ENCODE data around the gene USP6. TPM values are rescaled to one million over a fixed set of nuclear protein-coding genes. Genes with fewer than 3 reads are reported as not detected.
"Not testable (repeated sequence)": the region's sequence is repeated elsewhere in the genome, so short reads cannot be mapped to it uniquely, and the experiment has no call there.

Gene USP6
- total RNA-seq, 1 experiment from 2014 or later, result not detected

- no peak overlapping the region for H2AFZ ChIP-seq (ENCODE audit: low read length)
- H4K20me1 ChIP-seq (ENCODE audit: low read length), result no peaks in the 10 kb centered on the region
- TF ChIP-seq EZH2phosphoT487 (IDR thresholded peaks at IDR 0.05; ENCODE audit: borderline replicate concordance, low read length) (no peak), EZH2 (IDR thresholded peaks at IDR 0.05; ENCODE audit: low read length, unreplicated experiment) (no peak), CTCF (conservative IDR thresholded peaks at IDR 0.05; ENCODE audit: low read depth, low read length) (no peak)
- no TSS peak for BruUV-seq (replicated peaks)
- no peaks in the 10 kb centered on the region for H3K9me3 ChIP-seq (ENCODE audit: low read length)
- H3K4me1 ChIP-seq (ENCODE audit: insufficient read depth, low read length), result no peaks in the 10 kb centered on the region
- ATAC-seq, result no peak
- no peaks in the 10 kb centered on the region for H3F3A ChIP-seq (ENCODE audit: low read length, unreplicated experiment)
- intact Hi-C loops (cut with micrococcal nuclease), result no loop called here
- H3K4me2 ChIP-seq (ENCODE audit: low read length), result no peak overlapping the region
- no peaks in the 10 kb centered on the region for H3K36me3 ChIP-seq (ENCODE audit: low read depth, low read length)
- no peaks in the 10 kb centered on the region for H3K9me2 ChIP-seq (replicated peaks; ENCODE audit: low read length)
- no peak overlapping the region for H3K27ac ChIP-seq (ENCODE audit: low read length)
- H3K4me3 ChIP-seq (ENCODE audit: low read length), result no peak overlapping the region
- H3K27me3 ChIP-seq (ENCODE audit: low read length), result no peaks in the 10 kb centered on the region
- DNase-seq, result no peak
- H3K9ac ChIP-seq (ENCODE audit: low read length), result no peak overlapping the region
- no peaks in the 10 kb centered on the region for H3K79me2 ChIP-seq (ENCODE audit: low read length)
- POLR2A ChIA-PET (ENCODE audit: unreplicated experiment), result no interaction called here
- CTCF ChIA-PET, result no interaction called here
Observed at GRCh38 chr17:5211458-5211857, 95.6 kb downstream of the USP6 start.

GRCh38 chr17:5217562-5217961 lies 101.7 kb downstream of the USP6 start:
- BruUV-seq (replicated peaks); H3K79me2 ChIP-seq (ENCODE audit: low read length); H4K20me1 ChIP-seq (ENCODE audit: low read length); H3K36me3 ChIP-seq (ENCODE audit: low read depth, low read length); H3K27ac ChIP-seq (ENCODE audit: low read length); CTCF ChIA-PET; ATAC-seq; H3K9me2 ChIP-seq (replicated peaks; ENCODE audit: low read length); H2AFZ ChIP-seq (ENCODE audit: low read length); H3F3A ChIP-seq (ENCODE audit: low read length, unreplicated experiment); DNase-seq; H3K9ac ChIP-seq (ENCODE audit: low read length); H3K4me3 ChIP-seq (ENCODE audit: low read length); H3K27me3 ChIP-seq (ENCODE audit: low read length); H3K4me1 ChIP-seq (ENCODE audit: insufficient read depth, low read length); intact Hi-C loops (cut with micrococcal nuclease); POLR2A ChIA-PET (ENCODE audit: unreplicated experiment); H3K9me3 ChIP-seq (ENCODE audit: low read length); H3K4me2 ChIP-seq (ENCODE audit: low read length): not testable (repeated sequence)

- intact Hi-C loops (cut with micrococcal nuclease), result no loop called here
- Histone ChIP-seq H3K9ac (ENCODE audit: low read length) (no peak overlapping the region), H3K9me2 (replicated peaks; ENCODE audit: low read length) (no peaks in the 10 kb centered on the region), H3F3A (ENCODE audit: low read length, unreplicated experiment) (no peaks in the 10 kb centered on the region), H3K79me2 (ENCODE audit: low read length) (no peaks in the 10 kb centered on the region), H3K36me3 (ENCODE audit: low read depth, low read length) (no peaks in the 10 kb centered on the region), H3K4me3 (ENCODE audit: low read length) (no peak overlapping the region), H4K20me1 (ENCODE audit: low read length) (no peaks in the 10 kb centered on the region), H3K4me2 (ENCODE audit: low read length) (no peak overlapping the region), H3K4me1 (ENCODE audit: insufficient read depth, low read length) (no peaks in the 10 kb centered on the region), H3K9me3 (ENCODE audit: low read length) (no peaks in the 10 kb centered on the region), H2AFZ (ENCODE audit: low read length) (no peak overlapping the region), H3K27ac (ENCODE audit: low read length) (no peak overlapping the region), H3K27me3 (ENCODE audit: low read length) (no peaks in the 10 kb centered on the region)
- ATAC-seq (no peak), DNase-seq (no peak)
- ChIA-PET CTCF (no interaction called here), POLR2A (ENCODE audit: unreplicated experiment) (no interaction called here)
- TF ChIP-seq EZH2 (IDR thresholded peaks at IDR 0.05; ENCODE audit: low read length, unreplicated experiment) (no peak), EZH2phosphoT487 (IDR thresholded peaks at IDR 0.05; ENCODE audit: borderline replicate concordance, low read length) (no peak), CTCF (conservative IDR thresholded peaks at IDR 0.05; ENCODE audit: low read depth, low read length) (no peak)
- BruUV-seq (replicated peaks), result no TSS peak
Observed at GRCh38 chr17:5219536-5219935, 103.7 kb downstream of the USP6 start.
